SK-N-DZ (cell line): ENCODE results near the gene SLC25A25.

Experiments
- DNase-seq: peaks from one replicate; pipeline ENCODE4 v3.0.0-alpha.2; 2015; ENCODE audit warnings: low spot score

The SLC25A25 gene

GRCh38 chr9:128096616-128097536 is 28.8 kb downstream of the SLC25A25 start:
- DNase-seq: no peak

DNA sequence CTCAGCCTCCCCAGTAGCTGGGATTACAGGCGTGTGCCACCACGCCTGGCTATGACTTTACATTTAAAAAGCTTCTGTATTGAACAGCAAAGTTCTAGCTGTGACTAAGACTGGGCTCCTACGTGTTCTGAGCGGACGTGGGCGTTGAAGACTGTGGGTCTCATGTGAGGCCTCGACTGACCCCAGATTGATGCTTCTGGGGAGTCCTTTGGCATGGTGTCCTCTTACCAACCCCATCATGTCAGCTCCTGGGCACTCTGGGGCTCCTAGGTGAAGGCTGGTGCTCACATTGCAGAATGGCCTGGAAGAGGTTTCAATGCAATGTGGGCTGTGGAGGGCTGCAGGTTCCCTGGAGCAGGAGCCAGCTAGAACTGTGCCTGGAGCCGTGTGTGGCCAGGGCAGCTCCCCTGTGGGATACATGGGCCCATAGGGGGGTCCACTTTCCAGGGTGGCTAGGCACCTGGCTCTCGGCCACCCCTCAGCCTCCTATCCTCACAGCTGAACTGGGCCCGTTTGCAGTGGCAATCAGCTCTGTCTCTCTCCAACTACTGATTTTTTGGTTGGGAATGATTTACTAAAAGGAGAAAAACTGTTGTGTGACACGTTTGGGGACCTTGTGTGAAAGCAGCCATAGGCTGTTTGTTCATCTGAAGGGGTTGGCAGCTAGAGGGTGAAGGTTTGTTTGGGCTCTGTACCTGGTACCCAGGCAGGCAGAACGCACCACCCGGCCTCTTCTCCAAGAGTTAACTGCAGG is 29.7 kb downstream of the SLC25A25 start:
- no peak for DNase-seq

- peak; percentile 74 for DNase-seq
These were observed 30.5 kb downstream of the SLC25A25 start for GRCh38 chr9:128098297-128099230.

- no peak for DNase-seq
These were observed 31.3 kb downstream of the SLC25A25 start for GRCh38 chr9:128099231-128099931.

DNA sequence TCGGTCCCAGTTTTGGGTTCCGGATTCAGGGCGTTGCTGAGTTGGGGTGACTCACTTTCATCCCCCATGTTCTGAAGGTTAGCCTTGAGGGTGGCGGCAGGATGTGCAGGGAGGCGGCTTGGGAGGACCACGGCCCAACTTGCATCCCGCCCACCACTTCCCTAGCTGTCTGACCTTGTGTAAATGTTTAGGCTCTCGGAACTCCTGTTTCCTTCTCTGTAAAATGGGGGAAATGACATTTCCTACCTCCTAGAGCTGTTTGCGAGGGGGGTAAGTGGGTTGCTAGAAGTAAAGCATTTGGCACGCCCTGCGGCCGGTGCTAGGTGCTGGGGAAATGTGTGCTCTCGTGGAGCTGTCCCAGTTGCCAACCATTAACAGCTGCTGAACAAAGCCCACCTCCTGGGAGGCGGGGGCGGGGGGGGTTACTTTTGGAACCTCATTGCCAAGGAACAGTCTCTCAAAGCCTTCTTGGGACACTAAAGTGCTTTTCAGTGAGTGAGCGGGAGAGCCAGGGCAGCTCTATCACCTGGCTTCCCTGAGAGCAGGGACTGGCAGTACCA is 32.0 kb downstream of the SLC25A25 start:
- no peak for DNase-seq

DNA sequence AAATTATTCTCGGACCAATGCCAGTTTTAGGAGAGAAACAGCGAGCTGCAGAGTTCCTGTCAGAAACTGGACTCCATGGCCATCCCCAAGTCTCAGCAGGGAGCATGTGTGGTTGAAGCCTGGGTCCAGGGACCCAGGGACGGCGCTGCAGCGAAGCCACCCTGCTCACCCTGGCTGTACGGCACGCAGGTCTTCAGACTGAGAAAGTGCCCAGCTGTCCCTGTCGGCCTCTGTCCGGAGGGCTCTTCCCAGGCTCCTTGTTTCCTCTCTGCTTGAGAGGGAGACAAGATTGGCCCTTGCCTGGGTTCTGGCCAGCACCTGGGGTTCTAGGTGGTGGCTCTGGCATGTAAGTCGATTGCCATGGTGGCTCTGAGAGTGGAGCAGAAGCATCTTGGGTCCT is 32.5 kb downstream of the SLC25A25 start:
- no peak for DNase-seq

GRCh38 chr9:128101231-128101661 is 33.2 kb downstream of the SLC25A25 start:
- no peak for DNase-seq

GRCh38 chr9:128101690-128102089 is 33.7 kb downstream of the SLC25A25 start:
- DNase-seq: no peak

DNA sequence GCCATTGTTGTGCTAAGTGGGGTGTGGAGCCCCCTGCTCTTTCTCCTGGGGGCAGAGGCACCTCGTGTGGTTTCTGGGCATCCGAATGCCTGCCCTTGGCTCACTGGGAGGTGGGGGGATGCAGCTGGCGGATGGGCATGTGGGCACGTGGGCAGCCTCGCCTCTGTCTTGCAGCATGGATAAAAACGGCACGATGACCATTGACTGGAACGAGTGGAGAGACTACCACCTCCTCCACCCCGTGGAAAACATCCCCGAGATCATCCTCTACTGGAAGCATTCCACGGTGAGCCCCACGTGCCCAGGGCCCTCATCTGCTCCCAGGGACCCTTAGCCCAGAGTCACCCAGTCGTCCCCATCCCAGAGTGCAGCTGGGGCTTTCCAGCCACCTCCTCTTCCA is 34.2 kb downstream of the SLC25A25 start:
- no peak for DNase-seq

- no peak for DNase-seq
These were observed 35.0 kb downstream of the SLC25A25 start for GRCh38 chr9:128102861-128103588.

- no peak for DNase-seq
These were observed 35.5 kb downstream of the SLC25A25 start for GRCh38 chr9:128103589-128103962.

DNA sequence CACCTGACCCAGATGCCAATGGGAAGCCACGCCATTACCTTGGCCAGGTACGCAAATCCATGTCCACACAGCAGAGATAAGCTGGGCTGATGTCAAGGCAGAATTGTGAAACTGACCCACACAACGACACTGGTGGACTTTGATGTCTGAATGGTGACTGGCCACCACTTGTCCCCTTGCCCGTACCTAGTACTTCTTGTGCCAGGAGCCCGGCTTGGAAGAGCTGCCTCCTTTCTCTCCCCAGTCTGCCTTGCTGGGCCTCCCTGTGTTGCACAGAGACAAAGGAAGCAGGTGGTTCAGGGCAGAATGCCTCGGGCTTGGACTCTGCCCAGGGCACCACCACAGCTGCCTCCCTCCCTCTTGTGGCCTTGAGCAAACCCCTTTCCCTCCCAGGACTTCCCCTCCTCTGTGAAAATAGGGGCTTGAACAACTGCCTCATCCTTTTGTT is 36.2 kb downstream of the SLC25A25 start:
- no peak for DNase-seq

GRCh38 chr9:128105538-128106175 is 37.6 kb downstream of the SLC25A25 start:
- no peak for DNase-seq

GRCh38 chr9:128106181-128106939 is 38.3 kb downstream of the SLC25A25 start:
- no peak for DNase-seq

DNA sequence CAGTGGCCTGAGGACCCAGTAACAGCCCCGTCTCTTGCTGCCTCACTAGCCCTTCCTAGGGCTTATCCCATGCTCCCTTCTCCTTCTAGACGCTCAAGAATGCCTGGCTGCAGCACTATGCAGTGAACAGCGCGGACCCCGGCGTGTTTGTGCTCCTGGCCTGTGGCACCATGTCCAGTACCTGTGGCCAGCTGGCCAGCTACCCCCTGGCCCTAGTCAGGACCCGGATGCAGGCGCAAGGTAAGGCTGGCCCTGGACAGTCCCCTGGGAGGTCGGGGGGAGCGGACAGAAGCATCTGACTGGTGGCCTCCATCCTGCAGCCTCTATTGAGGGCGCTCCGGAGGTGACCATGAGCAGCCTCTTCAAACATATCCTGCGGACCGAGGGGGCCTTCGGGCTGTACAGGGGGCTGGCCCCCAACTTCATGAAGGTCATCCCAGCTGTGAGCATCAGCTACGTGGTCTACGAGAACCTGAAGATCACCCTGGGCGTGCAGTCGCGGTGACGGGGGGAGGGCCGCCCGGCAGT is 39.0 kb downstream of the SLC25A25 start:
- DNase-seq: no peak

GRCh38 chr9:128107468-128108268 is 39.6 kb downstream of the SLC25A25 start:
- DNase-seq: no peak

GRCh38 chr9:128108269-128109049 is 40.4 kb downstream of the SLC25A25 start:
- DNase-seq: no peak
